ENCODE results near the gene PHC2. TPM values are rescaled to one million over a fixed set of nuclear protein-coding genes. Genes with fewer than 3 reads are reported as not detected.

Gene PHC2
- total and polyA plus RNA-seq, 4 donors = 79.9 to 311 (median 121) TPM

- H3K36me3 ChIP-seq (ENCODE audit: control insufficient read depth in 4 of 4, insufficient read depth in 4 of 4, low read length in 4 of 4) = no peaks in the 10 kb centered on the region
- no peak for TF ChIP-seq CTCF (IDR thresholded peaks at IDR 0.05; ENCODE audit: control extremely low read depth, extremely low read depth)
- 92 to 100% methylated on average over 2 of the region's 2 CpGs for WGBS, 2 donors
- no peak overlapping the region for H3K4me3 ChIP-seq
- DNase-seq (no peak), ATAC-seq (ENCODE audit: insufficient read depth, low FRiP score) (no peak)
- no peak overlapping the region for H3K9ac ChIP-seq (ENCODE audit: insufficient read depth in 1 of 2, low read length in 2 of 2)
- H3K9me3 ChIP-seq (ENCODE audit: control insufficient read depth in 4 of 4, insufficient read depth in 3 of 4, low read length in 3 of 4) = no peaks in the 10 kb centered on the region
- H3K4me1 ChIP-seq (ENCODE audit: control insufficient read depth in 5 of 5, insufficient read depth in 5 of 5, low read length in 5 of 5) = peaks cover 0 to 36% (median 4%) of the 10 kb centered on the region in 5 donors
- peaks cover 0 to 8% (median 6%) of the 10 kb centered on the region in 3 donors for H3K27me3 ChIP-seq (ENCODE audit: control insufficient read depth in 3 of 3, insufficient read depth in 3 of 3, low read length in 2 of 3)
- H3K27ac ChIP-seq (ENCODE audit: low read depth in 1 of 2, low read length in 1 of 2) = peak overlapping the region in 1 of 2 donors; percentile 21
Observed at GRCh38 chr1:33428661-33429060, 2.2 kb downstream of the PHC2 start.

- DNase-seq (no peak), ATAC-seq (ENCODE audit: insufficient read depth, low FRiP score) (no peak)
- peak overlapping the region in 1 of 2 donors; percentile 12 for H3K27ac ChIP-seq (ENCODE audit: low read depth in 1 of 2, low read length in 1 of 2)
- H3K4me3 ChIP-seq = no peak overlapping the region
- peaks cover 0 to 8% (median 6%) of the 10 kb centered on the region in 3 donors for H3K27me3 ChIP-seq (ENCODE audit: control insufficient read depth in 3 of 3, insufficient read depth in 3 of 3, low read length in 2 of 3)
- TF ChIP-seq CTCF (IDR thresholded peaks at IDR 0.05; ENCODE audit: control extremely low read depth, extremely low read depth) = no peak
- H3K9ac ChIP-seq (ENCODE audit: insufficient read depth in 1 of 2, low read length in 2 of 2) = no peak overlapping the region
- no peaks in the 10 kb centered on the region for H3K36me3 ChIP-seq (ENCODE audit: control insufficient read depth in 4 of 4, insufficient read depth in 4 of 4, low read length in 4 of 4)
- H3K9me3 ChIP-seq (ENCODE audit: control insufficient read depth in 4 of 4, insufficient read depth in 3 of 4, low read length in 3 of 4) = no peaks in the 10 kb centered on the region
- 86 to 90% methylated on average over 3 of the region's 3 CpGs for WGBS, 2 donors
- peaks cover 0 to 37% (median 4%) of the 10 kb centered on the region in 5 donors for H3K4me1 ChIP-seq (ENCODE audit: control insufficient read depth in 5 of 5, insufficient read depth in 5 of 5, low read length in 5 of 5)
Observed at GRCh38 chr1:33426916-33427315, 4.0 kb downstream of the PHC2 start.

- Histone ChIP-seq H3K27me3 (ENCODE audit: control insufficient read depth in 3 of 3, insufficient read depth in 3 of 3, low read length in 2 of 3) (peaks cover 0 to 8% (median 6%) of the 10 kb centered on the region in 3 donors), H3K4me3 (no peak overlapping the region), H3K9me3 (ENCODE audit: control insufficient read depth in 4 of 4, insufficient read depth in 3 of 4, low read length in 3 of 4) (no peaks in the 10 kb centered on the region), H3K36me3 (ENCODE audit: control insufficient read depth in 4 of 4, insufficient read depth in 4 of 4, low read length in 4 of 4) (no peaks in the 10 kb centered on the region), H3K9ac (ENCODE audit: insufficient read depth in 1 of 2, low read length in 2 of 2) (no peak overlapping the region), H3K4me1 (ENCODE audit: control insufficient read depth in 5 of 5, insufficient read depth in 5 of 5, low read length in 5 of 5) (peaks cover 0 to 46% (median 4%) of the 10 kb centered on the region in 5 donors), H3K27ac (ENCODE audit: low read depth in 1 of 2, low read length in 1 of 2) (no peak overlapping the region)
- ATAC-seq (ENCODE audit: insufficient read depth, low FRiP score) (no peak), DNase-seq (no peak)
- TF ChIP-seq CTCF (IDR thresholded peaks at IDR 0.05; ENCODE audit: control extremely low read depth, extremely low read depth) = no peak
- 89 to 93% methylated on average over 2 of the region's 2 CpGs for WGBS, 2 donors
Observed at GRCh38 chr1:33425900-33426299, 5.0 kb downstream of the PHC2 start.

- Histone ChIP-seq H3K27ac (ENCODE audit: low read depth in 1 of 2, low read length in 1 of 2) (no peak overlapping the region), H3K9me3 (ENCODE audit: control insufficient read depth in 4 of 4, insufficient read depth in 3 of 4, low read length in 3 of 4) (no peaks in the 10 kb centered on the region), H3K36me3 (ENCODE audit: control insufficient read depth in 4 of 4, insufficient read depth in 4 of 4, low read length in 4 of 4) (peaks cover 0 to 3% (median 0%) of the 10 kb centered on the region in 4 donors), H3K4me3 (no peak overlapping the region), H3K4me1 (ENCODE audit: control insufficient read depth in 5 of 5, insufficient read depth in 5 of 5, low read length in 5 of 5) (peaks cover 0 to 42% (median 0%) of the 10 kb centered on the region in 5 donors), H3K27me3 (ENCODE audit: control insufficient read depth in 3 of 3, insufficient read depth in 3 of 3, low read length in 2 of 3) (peaks cover 0 to 11% (median 6%) of the 10 kb centered on the region in 3 donors), H3K9ac (ENCODE audit: insufficient read depth in 1 of 2, low read length in 2 of 2) (no peak overlapping the region)
- ATAC-seq (ENCODE audit: insufficient read depth, low FRiP score) = no peak
- 87% methylated on average over 2 of the region's 2 CpGs for WGBS, 2 donors
- TF ChIP-seq CTCF (IDR thresholded peaks at IDR 0.05; ENCODE audit: control extremely low read depth, extremely low read depth) = no peak
- DNase-seq = no peak
Observed at GRCh38 chr1:33424610-33425009, 6.3 kb downstream of the PHC2 start.

All from lung (tissue), 12 donors.